ENCODE measurements around the gene FYB2.

FYB2 gene

DNA sequence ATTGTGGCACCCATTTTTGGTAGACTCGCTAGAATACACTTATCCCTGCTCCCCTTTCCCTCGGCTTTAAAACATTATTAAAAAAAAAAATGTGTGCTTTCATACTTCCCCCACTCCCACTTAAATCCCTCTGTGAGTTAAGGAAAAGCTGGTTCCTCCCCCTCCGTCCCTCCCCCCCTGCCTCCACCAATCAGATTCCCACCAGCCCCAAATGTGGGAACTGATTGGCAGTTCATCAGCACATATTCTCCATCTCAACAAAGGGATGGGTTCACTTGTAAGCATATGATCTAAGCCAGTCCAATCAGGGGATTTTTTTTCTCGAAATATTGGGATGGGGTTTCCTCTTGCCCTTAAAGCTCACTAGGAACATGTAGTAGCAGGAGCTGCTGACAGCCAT, 10.8 kb upstream of the FYB2 start:
- no peak for DNase-seq (ENCODE audit: low read depth)
- TF ChIP-seq, protein P1, sequence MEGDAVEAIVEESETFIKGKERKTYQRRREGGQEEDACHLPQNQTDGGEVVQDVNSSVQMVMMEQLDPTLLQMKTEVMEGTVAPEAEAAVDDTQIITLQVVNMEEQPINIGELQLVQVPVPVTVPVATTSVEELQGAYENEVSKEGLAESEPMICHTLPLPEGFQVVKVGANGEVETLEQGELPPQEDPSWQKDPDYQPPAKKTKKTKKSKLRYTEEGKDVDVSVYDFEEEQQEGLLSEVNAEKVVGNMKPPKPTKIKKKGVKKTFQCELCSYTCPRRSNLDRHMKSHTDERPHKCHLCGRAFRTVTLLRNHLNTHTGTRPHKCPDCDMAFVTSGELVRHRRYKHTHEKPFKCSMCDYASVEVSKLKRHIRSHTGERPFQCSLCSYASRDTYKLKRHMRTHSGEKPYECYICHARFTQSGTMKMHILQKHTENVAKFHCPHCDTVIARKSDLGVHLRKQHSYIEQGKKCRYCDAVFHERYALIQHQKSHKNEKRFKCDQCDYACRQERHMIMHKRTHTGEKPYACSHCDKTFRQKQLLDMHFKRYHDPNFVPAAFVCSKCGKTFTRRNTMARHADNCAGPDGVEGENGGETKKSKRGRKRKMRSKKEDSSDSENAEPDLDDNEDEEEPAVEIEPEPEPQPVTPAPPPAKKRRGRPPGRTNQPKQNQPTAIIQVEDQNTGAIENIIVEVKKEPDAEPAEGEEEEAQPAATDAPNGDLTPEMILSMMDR (IDR thresholded peaks at IDR 0.05; ENCODE audit: control insufficient read depth, insufficient read depth, low read depth, low read length, missing control alignments) = no peak

DNA sequence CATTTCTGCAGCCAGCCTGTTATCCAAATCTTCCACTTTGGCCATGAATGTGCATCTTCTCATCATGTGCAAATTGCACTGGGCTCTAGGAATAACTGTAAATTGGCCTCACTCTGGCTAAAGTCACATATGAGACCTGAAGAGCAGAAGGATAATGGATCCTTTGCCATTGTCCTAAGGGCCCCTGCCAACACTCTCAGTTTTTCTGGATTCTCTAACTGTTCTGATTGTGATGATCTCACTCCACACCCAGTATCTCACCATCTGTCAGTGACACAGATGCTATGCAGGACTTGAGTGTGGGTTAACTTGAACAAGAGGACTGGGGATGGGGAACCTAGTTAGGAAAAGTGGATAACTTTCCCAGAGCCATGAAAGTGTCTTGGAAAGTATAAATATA, 8.5 kb upstream of the FYB2 start:
- H3K4me3 ChIP-seq (ENCODE audit: control insufficient read depth, low read depth, low read length) = no peak overlapping the region
- TF ChIP-seq, protein P1 (IDR thresholded peaks at IDR 0.05; ENCODE audit: control insufficient read depth, insufficient read depth, low read depth, low read length, missing control alignments) = no peak
- DNase-seq (ENCODE audit: low read depth) = no peak

More for the DNA sequence above, 10.8 kb upstream of the FYB2 start:
- H3K4me3 ChIP-seq (ENCODE audit: control insufficient read depth, low read depth, low read length) = no peak overlapping the region

DNA sequence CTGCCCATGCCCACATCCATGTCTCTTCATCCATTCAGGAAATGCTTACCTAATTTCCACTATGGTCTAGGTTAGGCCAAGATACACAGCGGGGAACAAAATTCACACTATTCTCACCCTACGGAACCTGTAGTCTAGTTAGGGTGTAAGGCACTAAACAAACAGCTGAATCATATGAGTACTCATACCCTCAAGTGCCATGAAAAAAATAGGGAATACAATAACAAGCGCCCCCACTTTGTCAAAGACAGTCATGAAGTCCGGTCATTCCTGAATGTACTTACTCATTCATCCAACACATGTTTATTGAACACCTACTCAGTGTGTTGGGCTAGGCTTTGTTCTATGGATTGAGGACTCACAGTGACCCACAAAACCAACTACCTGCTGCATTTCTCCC, 6.2 kb upstream of the FYB2 start:
- H3K4me3 ChIP-seq (ENCODE audit: control insufficient read depth, low read depth, low read length) = no peak overlapping the region
- TF ChIP-seq, protein P1 (IDR thresholded peaks at IDR 0.05; ENCODE audit: control insufficient read depth, insufficient read depth, low read depth, low read length, missing control alignments) = no peak
- DNase-seq (ENCODE audit: low read depth) = no peak

DNA sequence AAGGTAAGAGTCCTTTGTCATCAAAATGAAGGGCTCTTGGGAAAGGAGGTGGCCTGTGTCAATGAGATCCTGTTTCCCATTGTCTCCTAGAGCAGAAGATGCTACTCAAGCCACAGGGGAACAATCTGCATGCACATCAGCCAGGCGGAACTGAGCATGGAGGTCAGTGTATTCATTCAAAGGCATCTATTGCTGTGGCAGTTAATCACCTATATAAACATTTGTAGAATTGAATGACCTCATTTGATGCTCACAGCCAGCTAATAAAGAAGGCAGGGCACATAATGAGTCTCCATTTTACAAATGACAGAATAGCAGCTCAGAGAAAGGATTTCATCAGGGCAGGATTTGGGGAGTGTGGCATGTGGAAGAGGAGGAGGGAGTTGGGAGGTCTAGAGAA, 5.7 kb upstream of the FYB2 start:
- DNase-seq (ENCODE audit: low read depth) = no peak
- H3K4me3 ChIP-seq (ENCODE audit: control insufficient read depth, low read depth, low read length) = no peak overlapping the region
- TF ChIP-seq, protein P1 (IDR thresholded peaks at IDR 0.05; ENCODE audit: control insufficient read depth, insufficient read depth, low read depth, low read length, missing control alignments) = no peak

DNA sequence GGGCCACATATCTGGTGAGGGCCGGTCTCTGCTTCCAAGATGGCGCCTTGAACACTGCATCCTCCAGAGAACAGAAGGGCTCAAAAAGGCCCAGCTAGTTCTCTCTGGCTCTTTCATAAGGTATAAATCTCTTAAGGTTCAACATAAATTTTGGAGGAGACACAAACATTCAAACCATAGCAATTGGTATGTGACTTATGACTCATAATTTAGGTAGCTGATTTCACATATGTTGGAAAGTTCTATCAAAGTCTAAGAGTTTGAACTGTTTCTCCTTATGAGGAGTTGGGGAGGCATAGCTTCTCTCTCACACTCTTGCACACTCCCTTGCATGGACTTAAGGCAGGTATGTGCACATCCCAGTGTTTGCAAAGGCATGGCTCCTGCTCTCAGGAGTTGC, 5.1 kb upstream of the FYB2 start:
- TF ChIP-seq, protein P1 (IDR thresholded peaks at IDR 0.05; ENCODE audit: control insufficient read depth, insufficient read depth, low read depth, low read length, missing control alignments) = no peak
- DNase-seq (ENCODE audit: low read depth) = no peak
- no peak overlapping the region for H3K4me3 ChIP-seq (ENCODE audit: control insufficient read depth, low read depth, low read length)

DNA sequence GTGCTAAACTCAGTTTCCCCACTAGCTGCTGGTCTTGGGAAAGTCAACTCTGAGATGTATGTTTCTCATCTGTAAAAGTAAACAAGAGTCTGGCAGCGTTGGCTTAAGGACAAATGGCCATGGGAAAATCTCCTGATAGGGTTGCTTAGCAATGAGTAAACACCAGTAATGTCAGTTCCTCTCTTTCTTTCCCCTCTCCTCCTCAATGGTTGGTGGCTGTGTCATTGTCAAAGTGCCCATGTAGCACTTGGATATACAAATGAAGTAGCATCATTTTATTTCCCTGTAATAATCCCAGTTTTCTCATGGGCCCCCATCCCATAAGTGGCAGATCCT, 2.2 kb upstream of the FYB2 start:
- DNase-seq (ENCODE audit: low read depth) = no peak
- no peak overlapping the region for H3K4me3 ChIP-seq (ENCODE audit: control insufficient read depth, low read depth, low read length)
- TF ChIP-seq, protein P1 (IDR thresholded peaks at IDR 0.05; ENCODE audit: control insufficient read depth, insufficient read depth, low read depth, low read length, missing control alignments) = no peak

All from AG09309 (cell line).